Activated T-cell treated with anti-CD3 and anti-CD28 coated beads, Interleukin-2, amount 50 U/mL, for 1 hour (primary cell): ENCODE measurements around the gene GRN.
"Not testable (repeated sequence)": the region's sequence is repeated elsewhere in the genome, so short reads cannot be mapped to it uniquely, and the experiment has no call there.

Experiments
- DNase-seq: peaks from one replicate; pipeline ENCODE4 v3.0.0-alpha.2; 2020

Gene GRN

GRCh38 chr17:44322236-44322895, 22.7 kb upstream of the GRN start:
- no peak for DNase-seq

GRCh38 chr17:44323359-44324091, 21.6 kb upstream of the GRN start:
- no peak for DNase-seq

DNA sequence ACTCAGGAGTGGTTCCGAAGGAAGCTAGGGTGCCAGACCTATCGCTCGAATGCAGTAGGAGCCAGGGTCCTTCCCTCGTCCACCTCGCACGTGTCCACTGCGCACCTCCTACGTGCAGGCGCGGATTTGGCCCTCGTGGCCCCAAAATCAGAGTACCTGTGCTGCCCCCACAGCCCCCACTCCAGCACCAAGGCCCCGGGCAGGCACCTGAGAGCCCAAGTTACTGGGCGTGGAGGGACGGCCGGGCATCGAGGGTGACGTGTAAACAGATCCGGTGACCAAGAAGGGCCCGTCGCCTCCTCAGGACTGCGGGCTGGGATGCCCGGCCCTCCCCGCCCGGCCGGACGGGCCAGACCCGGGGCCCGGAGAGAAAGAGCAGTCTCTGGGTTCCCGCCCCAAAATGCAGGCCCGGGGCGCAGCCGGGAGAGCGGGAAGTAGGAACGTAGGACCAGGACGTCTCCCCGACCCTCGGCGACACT, 21.0 kb upstream of the GRN start:
- no peak for DNase-seq

GRCh38 chr17:44324571-44325275, 20.4 kb upstream of the GRN start, which contains the start of gene SLC25A39:
SLC25A39 (minus strand) TSS chr17:44324823; CDS start chr17:44323562, 1,261 bp downstream.
- peak; percentile 99 for DNase-seq

DNA sequence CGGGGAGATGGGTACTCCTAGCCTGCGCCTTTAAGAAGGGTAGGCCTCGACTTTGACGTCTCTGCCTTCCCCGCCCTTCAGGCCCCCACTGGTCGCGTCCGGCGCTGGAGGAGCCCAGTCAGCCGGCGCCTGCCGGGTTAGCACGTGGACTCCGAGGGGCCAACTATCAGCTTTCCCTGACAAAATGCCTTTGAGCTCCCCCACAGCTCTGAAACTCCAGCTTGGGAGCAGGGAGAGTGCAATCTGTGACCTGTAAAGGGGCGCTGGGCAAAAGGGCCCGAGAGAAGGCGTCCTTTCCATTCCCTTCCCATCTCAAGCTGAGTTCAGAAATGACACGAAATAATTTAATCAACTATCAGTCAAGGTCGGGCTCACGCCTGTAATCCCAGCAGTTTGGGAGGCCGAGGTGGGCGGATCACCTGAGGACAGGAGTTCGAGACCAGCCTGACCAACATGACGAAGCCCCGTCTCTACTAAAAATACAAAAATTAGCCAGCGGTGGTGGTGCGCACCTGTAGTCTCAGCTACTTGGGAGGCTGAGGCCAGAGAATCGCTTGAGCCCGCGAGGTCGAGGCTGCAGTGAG, 18.1 kb upstream of the GRN start:
- peak; percentile 89 for DNase-seq

- DNase-seq: no peak
Measured at GRCh38 chr17:44327715-44328449, 17.2 kb upstream of the GRN start.

DNA sequence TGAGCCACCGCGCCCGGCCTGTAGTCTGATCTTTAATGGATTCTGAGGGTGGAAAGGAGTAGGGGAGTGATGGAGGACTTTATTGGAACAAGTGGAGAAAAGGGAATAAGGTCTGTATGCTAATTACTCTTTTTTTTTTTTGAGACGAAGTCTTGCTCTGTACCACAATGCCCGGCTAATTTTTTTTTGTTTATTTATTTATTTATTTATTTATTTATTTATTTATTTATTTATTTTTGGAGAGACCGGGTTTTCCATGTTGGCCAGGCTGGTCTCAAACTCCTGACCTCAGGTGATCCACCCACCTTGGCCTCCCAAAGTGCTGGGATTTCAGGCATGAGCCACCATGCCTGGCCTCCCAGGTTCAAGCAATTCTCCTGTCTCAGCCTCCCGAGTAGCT, 15.6 kb upstream of the GRN start:
- not testable (repeated sequence) for DNase-seq

DNA sequence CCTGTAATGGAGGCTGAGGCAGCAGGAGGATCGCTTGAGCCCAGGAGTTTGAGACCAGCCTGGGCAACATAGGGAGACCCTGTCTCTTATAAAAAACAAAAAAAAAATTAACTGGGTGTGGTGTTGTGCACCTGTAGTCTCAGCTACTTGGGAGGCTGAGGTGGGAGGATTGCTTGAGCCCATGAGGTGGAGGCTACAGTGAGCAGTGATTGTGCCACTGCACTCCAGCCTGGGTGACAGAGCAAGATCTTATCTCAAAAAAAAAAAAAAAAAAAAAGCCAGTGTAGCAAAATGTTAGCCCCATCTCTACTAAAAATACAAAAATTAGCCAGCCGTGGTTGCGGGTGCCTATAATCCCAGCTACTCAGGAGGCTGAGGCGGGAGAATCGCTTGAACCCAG, 14.8 kb upstream of the GRN start:
- not testable (repeated sequence) for DNase-seq

- peak; percentile 60 for DNase-seq
Measured at GRCh38 chr17:44331249-44331760, 13.8 kb upstream of the GRN start.

- no peak for DNase-seq
Measured at GRCh38 chr17:44333371-44333770, 11.7 kb upstream of the GRN start.

DNA sequence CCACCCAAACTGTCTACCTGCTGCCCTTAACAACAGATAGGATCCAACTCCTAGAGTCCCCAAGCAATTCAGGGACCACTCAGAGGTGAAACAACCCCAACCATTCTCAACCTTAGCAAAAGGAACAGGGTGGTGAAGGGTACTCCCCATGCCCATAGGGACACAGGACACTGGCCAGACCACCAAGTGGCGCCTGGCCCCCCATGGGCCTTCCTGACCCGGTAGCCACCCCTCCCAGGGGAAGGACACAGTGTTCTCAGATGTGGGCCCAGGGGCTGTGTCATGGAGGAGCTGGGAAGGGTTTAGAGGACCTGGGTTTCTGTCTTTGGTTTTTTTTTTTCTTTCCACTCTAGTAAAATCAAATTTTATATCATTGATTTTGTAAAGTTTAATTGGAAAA, 10.8 kb upstream of the GRN start:
- no peak for DNase-seq

DNA sequence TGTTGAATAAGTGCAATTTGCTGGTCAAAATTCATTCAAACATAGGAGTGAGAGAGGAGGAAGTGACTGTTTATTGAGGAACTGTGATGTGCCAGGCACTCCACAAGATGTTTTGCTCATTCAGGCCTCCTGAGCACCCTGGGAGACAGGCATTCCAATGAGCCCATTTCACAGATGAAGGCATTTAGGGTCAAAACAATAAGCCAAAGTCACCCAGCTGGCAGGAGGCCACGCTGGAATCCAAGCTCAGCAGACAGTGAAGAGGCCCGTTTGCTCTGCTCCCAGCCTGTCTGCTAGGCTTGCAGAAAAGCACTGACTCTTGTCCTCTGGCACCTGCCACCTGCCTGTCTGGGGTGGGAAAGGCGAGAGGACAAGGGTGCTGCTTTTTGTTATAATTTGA, 10.4 kb upstream of the GRN start:
- DNase-seq: no peak

GRCh38 chr17:44335564-44335963, 9.5 kb upstream of the GRN start:
- no peak for DNase-seq

GRCh38 chr17:44335968-44336367, 9.1 kb upstream of the GRN start:
- no peak for DNase-seq

GRCh38 chr17:44338702-44339101, 6.4 kb upstream of the GRN start:
- no peak for DNase-seq

DNA sequence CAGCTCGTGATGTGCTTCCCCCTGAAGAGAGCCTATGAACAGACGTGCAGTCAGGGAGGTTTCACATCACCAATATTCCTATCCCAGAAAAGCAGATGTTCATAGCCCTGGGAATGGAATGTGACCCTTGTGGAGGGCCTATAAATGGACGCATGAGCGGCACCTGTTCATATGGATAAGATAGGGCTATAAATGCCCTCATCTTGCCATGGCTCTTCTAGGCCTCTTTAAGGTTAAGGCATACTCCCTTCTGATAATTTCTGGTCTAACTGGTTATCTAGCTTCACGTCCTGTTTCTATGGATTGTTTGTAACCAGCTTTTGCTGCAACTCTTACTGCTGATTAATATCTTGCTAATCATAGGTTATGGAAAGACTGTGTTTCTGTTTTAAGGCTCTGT, 4.5 kb upstream of the GRN start:
- DNase-seq: not testable (repeated sequence)

GRCh38 chr17:44343510-44344209, 1.4 kb upstream of the GRN start:
- no peak for DNase-seq

- peak; percentile 58 for DNase-seq
Measured at GRCh38 chr17:44345454-44346026, 438 bp downstream of the GRN start.

DNA sequence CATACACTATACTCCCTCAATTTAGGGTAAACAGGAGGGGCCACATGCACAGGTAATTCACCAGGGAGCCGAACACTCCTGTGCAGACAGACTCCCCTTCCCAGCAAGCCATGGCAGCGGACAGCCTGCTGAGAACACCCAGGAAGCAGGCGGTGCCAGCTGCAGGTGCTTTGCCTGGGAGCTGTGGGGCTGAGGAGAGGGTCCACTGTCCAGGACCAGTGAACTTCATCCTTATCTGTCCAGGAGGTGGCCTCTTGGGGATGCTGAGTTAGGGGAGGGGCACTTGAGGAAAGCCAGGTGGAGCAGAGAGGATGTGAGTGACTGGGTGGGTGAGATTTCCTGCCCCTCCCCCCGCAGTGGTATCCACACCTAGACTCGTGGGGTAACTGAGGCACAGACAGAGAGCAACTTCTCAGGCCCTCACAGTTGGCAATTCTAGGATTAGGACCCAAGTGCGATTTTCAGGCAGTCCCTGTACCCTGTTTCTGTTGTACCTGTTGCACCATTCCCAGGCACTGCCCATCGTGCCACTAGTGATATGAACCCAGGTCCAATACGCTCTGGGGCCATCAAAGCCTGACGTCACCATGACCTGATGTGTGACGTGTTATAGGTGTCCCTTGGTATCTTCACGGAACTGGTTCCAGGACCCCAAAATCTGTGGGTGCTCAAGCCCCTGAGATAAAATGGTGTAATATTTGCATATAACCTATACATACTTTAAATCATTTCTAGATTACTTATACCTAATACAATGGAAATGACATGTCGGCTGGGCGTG, 1.2 kb downstream of the GRN start:
- DNase-seq: no peak
